Body of pancreas (tissue), 4 donors: ENCODE measurements around the gene PFKL.

Source experiments
- POLR2A ChIP-seq, 3 donors: fragments of 450-650 bp; IDR thresholded peaks; one replicate each; pipeline ENCODE4 v1.6.1; 2016; ENCODE audit warnings: antibody characterized with exemption in 3 of 3, mild to moderate bottlenecking in 2 of 3
- TF ChIP-seq, protein P1 (sequence below), 7 experiments: fragments of 450-650 bp in 4 of 7; fragments of 200-600 bp in 3 of 7; sonication (generic) in 3 of 7; IDR thresholded peaks; one replicate each; pipeline ENCODE4 v1.5.1; 2016 to 2019; ENCODE audit warnings: antibody characterized with exemption in 7 of 7

DNA sequence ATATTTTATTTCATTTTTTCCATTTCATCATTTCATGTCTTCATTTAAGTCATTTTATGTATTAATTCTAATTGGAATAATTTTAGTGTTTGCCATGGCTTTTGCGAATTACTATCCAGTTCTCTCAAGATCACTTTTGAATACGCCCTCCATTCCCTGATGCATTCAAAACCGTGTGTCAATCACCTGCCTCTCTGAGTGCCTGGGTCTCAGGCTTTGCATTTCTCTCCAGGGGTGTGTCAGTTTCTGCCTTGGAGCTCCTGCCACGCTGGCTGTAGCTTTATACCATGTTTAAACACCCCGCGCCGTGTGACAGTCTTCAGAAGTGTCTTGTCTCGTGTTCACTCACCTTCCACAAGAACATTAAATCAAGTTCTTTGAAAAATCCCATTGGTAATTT lies 30.8 kb upstream of the PFKL start:
- TF ChIP-seq POLR2A (IDR thresholded peaks at IDR 0.05) = no peak
- TF ChIP-seq, protein P1, sequence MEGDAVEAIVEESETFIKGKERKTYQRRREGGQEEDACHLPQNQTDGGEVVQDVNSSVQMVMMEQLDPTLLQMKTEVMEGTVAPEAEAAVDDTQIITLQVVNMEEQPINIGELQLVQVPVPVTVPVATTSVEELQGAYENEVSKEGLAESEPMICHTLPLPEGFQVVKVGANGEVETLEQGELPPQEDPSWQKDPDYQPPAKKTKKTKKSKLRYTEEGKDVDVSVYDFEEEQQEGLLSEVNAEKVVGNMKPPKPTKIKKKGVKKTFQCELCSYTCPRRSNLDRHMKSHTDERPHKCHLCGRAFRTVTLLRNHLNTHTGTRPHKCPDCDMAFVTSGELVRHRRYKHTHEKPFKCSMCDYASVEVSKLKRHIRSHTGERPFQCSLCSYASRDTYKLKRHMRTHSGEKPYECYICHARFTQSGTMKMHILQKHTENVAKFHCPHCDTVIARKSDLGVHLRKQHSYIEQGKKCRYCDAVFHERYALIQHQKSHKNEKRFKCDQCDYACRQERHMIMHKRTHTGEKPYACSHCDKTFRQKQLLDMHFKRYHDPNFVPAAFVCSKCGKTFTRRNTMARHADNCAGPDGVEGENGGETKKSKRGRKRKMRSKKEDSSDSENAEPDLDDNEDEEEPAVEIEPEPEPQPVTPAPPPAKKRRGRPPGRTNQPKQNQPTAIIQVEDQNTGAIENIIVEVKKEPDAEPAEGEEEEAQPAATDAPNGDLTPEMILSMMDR (IDR thresholded peaks at IDR 0.05) = no peak
